Smooth muscle cell (in vitro differentiated cells): ENCODE measurements around the gene ARHGAP26. TPM values are rescaled to one million over a fixed set of nuclear protein-coding genes. Genes with fewer than 3 reads are reported as not detected.

Experiments used
- DNase-seq: peaks from one replicate; lab custom pipeline; 2025; ENCODE audit not compliant: unreplicated experiment; lab: John Stamatoyannopoulos, UW
- H2AFZ ChIP-seq: fragments of 200-600 bp; sonication (generic); 2 replicates; pipeline ENCODE4 v1.6.0; 2016; ENCODE audit warnings: antibody characterized with exemption, low read depth, mild to moderate bottlenecking
- H3F3A ChIP-seq: fragments of 200-600 bp; sonication (generic); 2 replicates; pipeline ENCODE4 v1.6.0; 2017; ENCODE audit warnings: antibody characterized with exemption, low read depth
- H3K27ac ChIP-seq: fragments of 200-600 bp; sonication (generic); 2 replicates; pipeline ENCODE4 v1.5.1; 2016; ENCODE audit warnings: low read depth, mild to moderate bottlenecking
- H3K27me3 ChIP-seq: fragments of 200-600 bp; sonication (generic); 2 replicates; pipeline ENCODE4 v1.6.1; 2016; ENCODE audit warnings: low read depth, mild to moderate bottlenecking
- H3K36me3 ChIP-seq: fragments of 200-600 bp; sonication (generic); 2 replicates; pipeline ENCODE4 v1.5.1; 2016; ENCODE audit warnings: low read depth
- H3K4me1 ChIP-seq: fragments of 200-600 bp; sonication (generic); 2 replicates; pipeline ENCODE4 v1.5.1; 2016; ENCODE audit warnings: low read depth
- H3K4me2 ChIP-seq: fragments of 200-600 bp; sonication (generic); 2 replicates; pipeline ENCODE4 v1.6.0; 2016; ENCODE audit warnings: mild to moderate bottlenecking
- H3K4me3 ChIP-seq: fragments of 200-600 bp; sonication (generic); 2 replicates; pipeline ENCODE4 v1.5.1; 2016; ENCODE audit warnings: mild to moderate bottlenecking
- H3K79me2 ChIP-seq: fragments of 200-600 bp; sonication (generic); 2 replicates; pipeline ENCODE4 v1.6.0; 2016; ENCODE audit warnings: low read depth, mild to moderate bottlenecking
- H3K9ac ChIP-seq: fragments of 200-600 bp; sonication (generic); 2 replicates; pipeline ENCODE4 v1.6.0; 2016; ENCODE audit warnings: low read depth
- H3K9me3 ChIP-seq: fragments of 200-600 bp; sonication (generic); replicated peaks from 2 replicates; pipeline ENCODE4 v1.5.1; 2016; ENCODE audit warnings: low read depth
- H4K20me1 ChIP-seq: fragments of 200-600 bp; sonication (generic); 2 replicates; pipeline ENCODE4 v1.6.0; 2016; ENCODE audit warnings: low read depth
- WGBS: methylation state at CpG from one replicate; pipeline ENCODE4 v1.1.7; 2016; ENCODE audit warnings: low lambda C conversion rate; 5-methylcytosine and 5-hydroxymethylcytosine counted together
- polyA plus RNA-seq: library from polyadenylated mRNA; unstranded; fragments of >200 nt; fragmentation: Nextera tagmentation; extraction: Ambion mirVana; gene quantifications from 2 replicates; pipeline ENCODE4 v1.2.1, GENCODE V29; 2016
- total RNA-seq: library from RNA; depleted of rRNA; stranded (reverse); fragments of >200 nt; gene quantifications from 2 replicates; pipeline ENCODE4 v1.2.3, GENCODE V29; 2014
- TF ChIP-seq, protein P1 (sequence below): fragments of 200-600 bp; sonication (generic); IDR thresholded peaks from 2 replicates; pipeline ENCODE4 v1.5.1; 2017; ENCODE audit warnings: borderline replicate concordance, mild to moderate bottlenecking, antibody characterized with exemption; ENCODE audit not compliant: insufficient read depth, poor library complexity, severe bottlenecking

The ARHGAP26 gene
- total and polyA plus RNA-seq, 2 experiments from 2014 or later = 2.2 to 5.1 TPM

DNA sequence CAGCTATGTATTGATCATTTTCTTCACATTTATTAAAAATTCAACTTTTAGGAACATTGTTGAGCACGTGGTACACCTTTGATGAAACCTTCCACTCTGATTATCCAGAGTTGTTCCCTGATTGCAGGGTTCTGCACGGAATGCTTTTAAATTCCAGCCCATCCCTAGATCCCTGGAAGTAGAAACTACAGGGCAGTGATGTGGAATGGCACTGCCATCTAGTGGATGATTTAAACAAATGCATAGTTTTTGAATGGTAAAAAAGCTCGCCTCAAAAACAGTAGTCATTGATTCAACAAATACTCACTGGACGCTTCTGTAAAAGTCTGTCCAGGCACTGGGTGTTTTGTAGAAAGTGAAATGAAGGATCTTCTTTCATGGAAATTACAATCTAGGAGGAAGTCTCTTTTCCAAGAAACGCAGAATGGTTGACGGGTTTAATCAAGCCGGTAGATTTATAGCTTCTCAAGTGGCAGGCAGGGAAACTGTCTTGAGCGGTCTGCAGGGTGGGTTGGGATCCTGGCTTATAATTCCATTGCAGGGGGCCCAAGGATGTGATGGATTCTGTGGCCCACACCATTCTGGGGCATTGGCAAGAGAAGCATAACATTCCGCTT, 118.4 kb downstream of the ARHGAP26 start:
- Histone ChIP-seq H3K27me3 (no peaks in the 10 kb centered on the region), H3K4me2 (no peak overlapping the region), H3F3A (no peaks in the 10 kb centered on the region), H3K9ac (no peak overlapping the region), H3K4me3 (no peak overlapping the region), H3K4me1 (peaks cover 10% of the 10 kb centered on the region), H3K79me2 (no peaks in the 10 kb centered on the region), H3K36me3 (no peaks in the 10 kb centered on the region), H2AFZ (no peak overlapping the region), H3K9me3 (no peaks in the 10 kb centered on the region), H4K20me1 (no peaks in the 10 kb centered on the region), H3K27ac (no peak overlapping the region)
- WGBS = 48% methylated on average over 9 of the region's 9 CpGs
- TF ChIP-seq, protein P1, sequence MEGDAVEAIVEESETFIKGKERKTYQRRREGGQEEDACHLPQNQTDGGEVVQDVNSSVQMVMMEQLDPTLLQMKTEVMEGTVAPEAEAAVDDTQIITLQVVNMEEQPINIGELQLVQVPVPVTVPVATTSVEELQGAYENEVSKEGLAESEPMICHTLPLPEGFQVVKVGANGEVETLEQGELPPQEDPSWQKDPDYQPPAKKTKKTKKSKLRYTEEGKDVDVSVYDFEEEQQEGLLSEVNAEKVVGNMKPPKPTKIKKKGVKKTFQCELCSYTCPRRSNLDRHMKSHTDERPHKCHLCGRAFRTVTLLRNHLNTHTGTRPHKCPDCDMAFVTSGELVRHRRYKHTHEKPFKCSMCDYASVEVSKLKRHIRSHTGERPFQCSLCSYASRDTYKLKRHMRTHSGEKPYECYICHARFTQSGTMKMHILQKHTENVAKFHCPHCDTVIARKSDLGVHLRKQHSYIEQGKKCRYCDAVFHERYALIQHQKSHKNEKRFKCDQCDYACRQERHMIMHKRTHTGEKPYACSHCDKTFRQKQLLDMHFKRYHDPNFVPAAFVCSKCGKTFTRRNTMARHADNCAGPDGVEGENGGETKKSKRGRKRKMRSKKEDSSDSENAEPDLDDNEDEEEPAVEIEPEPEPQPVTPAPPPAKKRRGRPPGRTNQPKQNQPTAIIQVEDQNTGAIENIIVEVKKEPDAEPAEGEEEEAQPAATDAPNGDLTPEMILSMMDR = peak; percentile 83
- no peak for DNase-seq

DNA sequence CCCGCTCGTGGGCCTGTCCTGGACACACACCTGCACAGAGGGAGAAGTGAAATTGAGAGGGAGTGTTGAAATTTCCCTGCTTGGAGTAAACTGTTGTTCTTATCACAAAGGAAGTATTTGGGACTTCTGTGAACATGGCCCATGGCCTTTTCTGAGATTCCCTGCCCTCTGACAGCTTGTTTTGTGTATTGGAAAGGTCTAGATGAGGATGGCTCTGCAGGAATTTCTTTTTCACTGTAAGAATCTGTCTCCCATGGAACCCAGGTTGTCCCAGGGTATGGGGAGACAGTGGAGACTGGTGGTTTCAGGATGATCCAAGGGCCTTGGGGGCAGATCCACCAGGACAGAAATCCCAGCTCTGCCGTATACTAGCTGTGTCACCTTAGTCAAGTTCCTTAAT, 121.8 kb downstream of the ARHGAP26 start:
- WGBS = 92% methylated on average over 3 of the region's 3 CpGs
- TF ChIP-seq, protein P1 = no peak
- no peaks in the 10 kb centered on the region for H3K36me3 ChIP-seq
- H3K4me1 ChIP-seq = peaks cover 16% of the 10 kb centered on the region
- no peak overlapping the region for H3K27ac ChIP-seq
- no peak overlapping the region for H3K4me2 ChIP-seq
- no peaks in the 10 kb centered on the region for H3K9me3 ChIP-seq
- H3K27me3 ChIP-seq = no peaks in the 10 kb centered on the region
- H2AFZ ChIP-seq = no peak overlapping the region
- H4K20me1 ChIP-seq = no peaks in the 10 kb centered on the region
- H3K79me2 ChIP-seq = no peaks in the 10 kb centered on the region
- H3K4me3 ChIP-seq = no peak overlapping the region
- no peak for DNase-seq
- H3F3A ChIP-seq = no peaks in the 10 kb centered on the region
- no peak overlapping the region for H3K9ac ChIP-seq

DNA sequence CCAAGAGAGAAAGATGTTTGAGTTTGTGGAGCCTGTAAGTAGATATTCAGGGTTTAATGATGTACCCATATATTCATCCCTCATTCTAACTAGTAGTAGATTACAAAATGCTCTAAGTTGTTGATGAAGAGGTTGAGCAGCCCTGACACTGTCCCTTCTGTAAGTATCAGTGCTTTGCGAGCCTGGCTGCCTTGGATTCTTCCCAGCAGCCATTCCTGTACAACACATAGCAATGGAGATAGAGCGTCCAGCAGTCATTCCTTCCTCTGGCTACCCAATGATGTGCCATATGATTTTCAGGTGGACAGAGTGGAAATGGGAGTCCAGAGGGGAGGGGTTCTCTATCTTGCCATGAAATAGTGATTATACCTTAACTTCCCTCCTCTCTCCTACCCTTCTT, 124.1 kb downstream of the ARHGAP26 start:
- Histone ChIP-seq H3K9me3 (no peaks in the 10 kb centered on the region), H2AFZ (no peak overlapping the region), H3K79me2 (no peaks in the 10 kb centered on the region), H3K27ac (no peak overlapping the region), H3K4me1 (peaks cover 16% of the 10 kb centered on the region), H3K36me3 (no peaks in the 10 kb centered on the region), H3K4me3 (no peak overlapping the region), H3K27me3 (no peaks in the 10 kb centered on the region), H3K4me2 (no peak overlapping the region), H3F3A (no peaks in the 10 kb centered on the region), H3K9ac (no peak overlapping the region), H4K20me1 (no peaks in the 10 kb centered on the region)
- WGBS = 95% methylated on average over 2 of the region's 2 CpGs
- TF ChIP-seq, protein P1 = no peak
- DNase-seq = no peak

DNA sequence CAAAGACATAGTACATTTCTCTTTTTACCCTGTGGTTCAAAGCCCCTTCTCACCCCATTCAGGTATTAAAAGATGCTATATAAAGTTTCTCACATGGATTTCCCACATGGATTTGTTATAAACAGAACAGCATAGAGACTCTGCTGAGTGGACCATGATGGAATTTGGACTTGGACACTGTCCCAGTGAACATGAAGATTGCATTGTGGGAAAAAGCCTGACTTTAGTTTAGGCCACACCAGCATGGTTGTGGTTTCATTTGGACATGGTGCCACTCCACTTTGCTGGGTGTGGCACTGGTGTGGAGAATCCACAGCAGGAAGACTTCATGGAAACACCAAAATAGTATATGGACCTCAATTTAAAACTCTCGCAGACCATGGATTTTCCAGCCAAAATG, 124.6 kb downstream of the ARHGAP26 start:
- Histone ChIP-seq H3K27me3 (no peaks in the 10 kb centered on the region), H3K36me3 (no peaks in the 10 kb centered on the region), H3K9me3 (no peaks in the 10 kb centered on the region), H3K27ac (no peak overlapping the region), H3F3A (no peaks in the 10 kb centered on the region), H3K9ac (no peak overlapping the region), H3K4me2 (no peak overlapping the region), H3K4me3 (no peak overlapping the region), H3K79me2 (no peaks in the 10 kb centered on the region), H3K4me1 (peaks cover 16% of the 10 kb centered on the region), H4K20me1 (no peaks in the 10 kb centered on the region), H2AFZ (no peak overlapping the region)
- WGBS = 97% methylated on average over 1 of the region's 1 CpG
- no peak for DNase-seq
- TF ChIP-seq, protein P1 = no peak
